ENCODE data around the gene EPS8. TPM values are rescaled to one million over a fixed set of nuclear protein-coding genes. Genes with fewer than 3 reads are reported as not detected.

EPS8 gene
- total RNA-seq, 1 experiment from 2014 or later, result 13.9 TPM

- Histone ChIP-seq H3K4me1 (no peaks in the 10 kb centered on the region), H3K4me3 (ENCODE audit: low read depth, low read length) (no peak overlapping the region), H3K27me3 (replicated peaks; ENCODE audit: control insufficient read depth, insufficient read depth, low read length) (no peaks in the 10 kb centered on the region), H3K9me3 (no peaks in the 10 kb centered on the region), H3K36me3 (ENCODE audit: control insufficient read depth, insufficient read depth, low read length) (no peaks in the 10 kb centered on the region)
- peaks cover 22% of the 10 kb centered on the region for H3K9me3 Mint-ChIP-seq (ENCODE audit: unreplicated experiment)
- ChIA-PET CTCF (no interaction called here), POLR2A (no interaction called here)
- DNase-seq, result no peak
- no peaks in the 10 kb centered on the region for H3K36me3 Mint-ChIP-seq (ENCODE audit: insufficient read depth, unreplicated experiment)
- H3K4me3 Mint-ChIP-seq (ENCODE audit: unreplicated experiment), result no peak overlapping the region
- no TSS peak for BruUV-seq (replicated peaks)
- TF ChIP-seq, protein P1, sequence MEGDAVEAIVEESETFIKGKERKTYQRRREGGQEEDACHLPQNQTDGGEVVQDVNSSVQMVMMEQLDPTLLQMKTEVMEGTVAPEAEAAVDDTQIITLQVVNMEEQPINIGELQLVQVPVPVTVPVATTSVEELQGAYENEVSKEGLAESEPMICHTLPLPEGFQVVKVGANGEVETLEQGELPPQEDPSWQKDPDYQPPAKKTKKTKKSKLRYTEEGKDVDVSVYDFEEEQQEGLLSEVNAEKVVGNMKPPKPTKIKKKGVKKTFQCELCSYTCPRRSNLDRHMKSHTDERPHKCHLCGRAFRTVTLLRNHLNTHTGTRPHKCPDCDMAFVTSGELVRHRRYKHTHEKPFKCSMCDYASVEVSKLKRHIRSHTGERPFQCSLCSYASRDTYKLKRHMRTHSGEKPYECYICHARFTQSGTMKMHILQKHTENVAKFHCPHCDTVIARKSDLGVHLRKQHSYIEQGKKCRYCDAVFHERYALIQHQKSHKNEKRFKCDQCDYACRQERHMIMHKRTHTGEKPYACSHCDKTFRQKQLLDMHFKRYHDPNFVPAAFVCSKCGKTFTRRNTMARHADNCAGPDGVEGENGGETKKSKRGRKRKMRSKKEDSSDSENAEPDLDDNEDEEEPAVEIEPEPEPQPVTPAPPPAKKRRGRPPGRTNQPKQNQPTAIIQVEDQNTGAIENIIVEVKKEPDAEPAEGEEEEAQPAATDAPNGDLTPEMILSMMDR (IDR thresholded peaks at IDR 0.05; ENCODE audit: insufficient read depth in 1 of 2, low read depth in 1 of 2, low read length in 1 of 2, severe bottlenecking in 1 of 2, unreplicated experiment in 1 of 2), result no peak
- peaks cover 3% of the 10 kb centered on the region for H3K27me3 Mint-ChIP-seq (ENCODE audit: insufficient read depth, unreplicated experiment)
- no peaks in the 10 kb centered on the region for H3K4me1 Mint-ChIP-seq (ENCODE audit: low read depth, unreplicated experiment)
- no peak overlapping the region for H3K27ac Mint-ChIP-seq (ENCODE audit: unreplicated experiment)
- intact Hi-C loops (cut with micrococcal nuclease; ENCODE audit: unreplicated experiment), result no loop called here
These were observed 208.8 kb downstream of the EPS8 start for GRCh38 chr12:15580431-15580830.

- no peaks in the 10 kb centered on the region for H3K27me3 ChIP-seq (replicated peaks; ENCODE audit: control insufficient read depth, insufficient read depth, low read length)
- ChIA-PET POLR2A (no interaction called here), CTCF (no interaction called here)
- H3K4me1 Mint-ChIP-seq (ENCODE audit: low read depth, unreplicated experiment), result peaks cover 5% of the 10 kb centered on the region
- peaks cover 9% of the 10 kb centered on the region for H3K9me3 Mint-ChIP-seq (ENCODE audit: unreplicated experiment)
- BruUV-seq (replicated peaks), result no TSS peak
- no peaks in the 10 kb centered on the region for H3K36me3 Mint-ChIP-seq (ENCODE audit: insufficient read depth, unreplicated experiment)
- no peak for DNase-seq
- no peak overlapping the region for H3K4me3 Mint-ChIP-seq (ENCODE audit: unreplicated experiment)
- no peaks in the 10 kb centered on the region for H3K4me1 ChIP-seq
- H3K4me3 ChIP-seq (ENCODE audit: low read depth, low read length), result no peak overlapping the region
- no peak overlapping the region for H3K27ac Mint-ChIP-seq (ENCODE audit: unreplicated experiment)
- intact Hi-C loops (cut with micrococcal nuclease; ENCODE audit: unreplicated experiment), result no loop called here
- peaks cover 6% of the 10 kb centered on the region for H3K27me3 Mint-ChIP-seq (ENCODE audit: insufficient read depth, unreplicated experiment)
- no peaks in the 10 kb centered on the region for H3K36me3 ChIP-seq (ENCODE audit: control insufficient read depth, insufficient read depth, low read length)
- no peaks in the 10 kb centered on the region for H3K9me3 ChIP-seq
- TF ChIP-seq, protein P1 (IDR thresholded peaks at IDR 0.05; ENCODE audit: insufficient read depth in 1 of 2, low read depth in 1 of 2, low read length in 1 of 2, severe bottlenecking in 1 of 2, unreplicated experiment in 1 of 2), result no peak
These were observed 213.3 kb downstream of the EPS8 start for GRCh38 chr12:15575671-15576541.

- peaks cover 9% of the 10 kb centered on the region for H3K9me3 Mint-ChIP-seq (ENCODE audit: unreplicated experiment)
- BruUV-seq (replicated peaks), result no TSS peak
- no peak overlapping the region for H3K27ac Mint-ChIP-seq (ENCODE audit: unreplicated experiment)
- H3K4me1 ChIP-seq, result no peaks in the 10 kb centered on the region
- peaks cover 9% of the 10 kb centered on the region for H3K27me3 Mint-ChIP-seq (ENCODE audit: insufficient read depth, unreplicated experiment)
- POLR2A ChIA-PET, result no interaction called here
- TF ChIP-seq, protein P1 (IDR thresholded peaks at IDR 0.05; ENCODE audit: insufficient read depth in 1 of 2, low read depth in 1 of 2, low read length in 1 of 2, severe bottlenecking in 1 of 2, unreplicated experiment in 1 of 2), result no peak
- H3K4me3 ChIP-seq (ENCODE audit: low read depth, low read length), result no peak overlapping the region
- DNase-seq, result no peak
- no peaks in the 10 kb centered on the region for H3K27me3 ChIP-seq (replicated peaks; ENCODE audit: control insufficient read depth, insufficient read depth, low read length)
- no peak overlapping the region for H3K4me3 Mint-ChIP-seq (ENCODE audit: unreplicated experiment)
- H3K9me3 ChIP-seq, result no peaks in the 10 kb centered on the region
- intact Hi-C loops (cut with micrococcal nuclease; ENCODE audit: unreplicated experiment), result no loop called here
- H3K36me3 ChIP-seq (ENCODE audit: control insufficient read depth, insufficient read depth, low read length), result no peaks in the 10 kb centered on the region
- no peaks in the 10 kb centered on the region for H3K36me3 Mint-ChIP-seq (ENCODE audit: insufficient read depth, unreplicated experiment)
- H3K4me1 Mint-ChIP-seq (ENCODE audit: low read depth, unreplicated experiment), result peaks cover 5% of the 10 kb centered on the region
- CTCF ChIA-PET, result interaction anchor here (1.0 kb wide), 1 partner anchor 10 kb away, joined by 5 read pairs; no protein-coding TSS in a partner anchor
These were observed 214.8 kb downstream of the EPS8 start for GRCh38 chr12:15574353-15574752.

Other genes starting within 250 kb of the EPS8 start
- gene STRAP, start 93.0 kb upstream of the EPS8 start, total RNA-seq (2022), result 246 and 262 TPM in 2 replicates
- 84.3 and 86.4 TPM in 2 replicates for gene DERA, start 121.9 kb upstream of the EPS8 start, total RNA-seq (2022)

Measured in Caco-2 (cell line).